NCI-H187 treated with DMSO at 0.1 percent for 48 hours (cell line): Measurements from ENCODE around the gene SOD3.

Experiments
- DNase-seq: peaks from one replicate; lab custom pipeline; 2025; lab: John Stamatoyannopoulos, UW

Gene SOD3

GRCh38 chr4:24801136-24801855 lies 5.9 kb downstream of the SOD3 start:
- DNase-seq: no peak

GRCh38 chr4:24802648-24803047 lies 7.3 kb downstream of the SOD3 start:
- no peak for DNase-seq

- DNase-seq: peak; percentile 31
These were observed 9.7 kb downstream of the SOD3 start for GRCh38 chr4:24805067-24805466.

GRCh38 chr4:24805566-24805965 lies 10.2 kb downstream of the SOD3 start:
- DNase-seq: no peak

- DNase-seq: no peak
These were observed 11.0 kb downstream of the SOD3 start for GRCh38 chr4:24806206-24806990.

- DNase-seq: no peak
These were observed 12.2 kb downstream of the SOD3 start for GRCh38 chr4:24807611-24808010.

- DNase-seq: no peak
These were observed 12.9 kb downstream of the SOD3 start for GRCh38 chr4:24808261-24808660.

- DNase-seq: no peak
These were observed 13.6 kb downstream of the SOD3 start for GRCh38 chr4:24808955-24809354.

- no peak for DNase-seq
These were observed 14.0 kb downstream of the SOD3 start for GRCh38 chr4:24809376-24809775.

GRCh38 chr4:24809815-24810405 lies 14.5 kb downstream of the SOD3 start:
- DNase-seq: no peak

GRCh38 chr4:24810871-24811631 lies 15.7 kb downstream of the SOD3 start:
- no peak for DNase-seq

GRCh38 chr4:24813732-24814131 lies 18.4 kb downstream of the SOD3 start:
- DNase-seq: no peak

- DNase-seq: no peak
These were observed 21.4 kb downstream of the SOD3 start for GRCh38 chr4:24816797-24817196.

- DNase-seq: no peak
These were observed 25.2 kb downstream of the SOD3 start for GRCh38 chr4:24820541-24820940.

- DNase-seq: no peak
These were observed 29.3 kb downstream of the SOD3 start for GRCh38 chr4:24824720-24825119.

GRCh38 chr4:24831637-24832036 lies 36.3 kb downstream of the SOD3 start:
- DNase-seq: no peak

GRCh38 chr4:24835696-24836095 lies 40.3 kb downstream of the SOD3 start:
- no peak for DNase-seq

GRCh38 chr4:24836661-24837242 lies 41.4 kb downstream of the SOD3 start:
- DNase-seq: no peak

- DNase-seq: peak; percentile 91
These were observed 42.0 kb downstream of the SOD3 start for GRCh38 chr4:24837336-24837735.

- DNase-seq: no peak
These were observed 42.4 kb downstream of the SOD3 start for GRCh38 chr4:24837781-24838180.

GRCh38 chr4:24840362-24840761 lies 45.0 kb downstream of the SOD3 start:
- DNase-seq: no peak
